NCI-H446 treated with DMSO at 0.1 percent for 48 hours (cell line): ENCODE data around the gene MTX1.

Experiments
- DNase-seq: peaks from one replicate; lab custom pipeline; 2025; lab: John Stamatoyannopoulos, UW

The MTX1 gene

DNA sequence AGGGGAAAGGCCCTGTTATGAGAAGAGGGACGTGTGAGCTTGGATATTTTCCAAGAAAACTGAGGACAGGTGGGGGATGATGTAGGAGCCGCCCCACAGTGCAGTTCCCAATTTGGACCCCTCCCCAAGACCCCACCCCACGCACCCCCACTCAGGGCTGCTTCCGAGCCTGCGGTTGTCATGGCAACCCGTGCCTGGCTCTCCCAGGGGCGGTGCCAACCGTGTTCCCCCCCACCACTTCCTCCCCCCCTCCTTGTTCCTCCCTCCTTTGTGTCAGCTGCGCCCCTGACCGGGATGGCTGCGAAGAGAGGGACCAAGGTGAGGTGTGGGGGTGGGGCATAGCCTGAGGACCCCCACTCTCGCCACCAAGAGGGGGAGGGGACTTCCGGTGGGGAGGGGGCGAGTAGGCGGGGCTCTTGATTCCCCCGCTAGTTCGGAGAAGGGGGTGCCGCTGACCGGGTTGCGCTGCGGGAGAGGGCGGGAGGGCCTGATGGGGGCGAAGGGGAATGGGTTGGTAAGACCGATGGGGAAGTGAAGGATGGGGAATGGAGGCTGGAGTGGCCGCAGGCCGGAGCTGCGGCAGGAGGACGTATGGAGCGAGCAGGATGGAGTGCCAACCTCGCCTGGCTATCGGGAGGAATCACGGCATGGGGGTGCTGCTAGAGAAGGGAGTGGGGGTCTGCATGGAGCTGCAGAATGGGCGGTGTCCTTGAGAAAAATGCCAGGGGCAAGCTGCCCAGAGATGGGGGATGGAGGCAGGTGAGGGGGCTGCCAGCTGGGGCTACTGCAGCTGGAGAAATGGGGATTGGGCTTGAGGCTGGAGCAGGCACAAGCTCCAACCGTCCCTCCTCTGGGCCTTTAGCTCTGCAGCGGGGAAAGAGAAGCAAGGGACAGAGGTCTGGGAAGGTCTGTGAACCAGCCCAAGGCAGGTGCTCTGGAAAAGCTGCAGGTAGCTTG is 33.9 kb upstream of the MTX1 start:
- peak; percentile 12 for DNase-seq

DNA sequence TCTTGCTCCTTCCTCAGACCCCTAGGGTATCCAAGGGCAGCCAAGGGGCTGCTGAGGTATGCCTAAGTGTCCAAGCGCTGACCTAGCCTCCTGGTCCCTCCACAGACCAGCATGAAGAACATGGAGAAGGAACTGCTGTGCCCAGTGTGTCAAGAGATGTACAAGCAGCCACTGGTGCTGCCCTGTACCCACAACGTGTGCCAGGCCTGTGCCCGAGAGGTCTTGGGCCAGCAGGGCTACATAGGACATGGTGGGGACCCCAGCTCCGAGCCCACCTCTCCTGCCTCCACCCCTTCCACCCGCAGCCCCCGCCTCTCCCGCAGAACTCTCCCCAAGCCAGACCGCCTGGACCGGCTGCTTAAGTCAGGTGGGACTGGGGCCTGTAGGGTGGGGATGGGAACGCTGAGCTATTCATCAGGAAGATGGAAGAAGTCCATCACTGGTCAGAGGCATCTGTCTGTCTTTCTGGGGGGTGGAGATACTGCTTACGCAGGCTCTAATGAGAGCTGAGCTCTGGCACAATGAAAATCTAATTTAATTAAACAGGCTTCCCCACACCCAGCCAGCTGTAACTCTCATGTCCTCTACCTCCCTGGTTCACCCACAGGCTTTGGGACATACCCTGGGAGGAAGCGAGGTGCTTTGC is 33.1 kb upstream of the MTX1 start:
- no peak for DNase-seq

DNA sequence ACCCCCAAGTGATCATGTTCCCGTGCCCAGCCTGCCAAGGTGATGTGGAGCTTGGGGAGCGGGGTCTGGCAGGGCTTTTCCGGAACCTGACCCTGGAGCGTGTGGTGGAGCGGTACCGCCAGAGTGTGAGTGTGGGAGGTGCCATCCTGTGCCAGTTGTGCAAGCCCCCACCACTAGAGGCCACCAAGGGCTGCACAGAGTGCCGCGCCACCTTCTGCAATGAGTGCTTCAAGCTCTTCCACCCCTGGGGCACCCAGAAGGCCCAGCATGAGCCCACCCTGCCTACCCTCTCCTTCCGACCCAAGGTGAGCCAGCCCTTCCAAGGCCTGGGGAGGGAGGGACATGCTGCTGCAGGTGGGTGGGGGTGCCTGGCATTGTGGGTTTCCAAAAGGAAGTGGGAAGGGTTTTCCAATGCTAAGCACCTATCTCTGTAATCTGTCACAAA is 32.5 kb upstream of the MTX1 start:
- DNase-seq: no peak

DNA sequence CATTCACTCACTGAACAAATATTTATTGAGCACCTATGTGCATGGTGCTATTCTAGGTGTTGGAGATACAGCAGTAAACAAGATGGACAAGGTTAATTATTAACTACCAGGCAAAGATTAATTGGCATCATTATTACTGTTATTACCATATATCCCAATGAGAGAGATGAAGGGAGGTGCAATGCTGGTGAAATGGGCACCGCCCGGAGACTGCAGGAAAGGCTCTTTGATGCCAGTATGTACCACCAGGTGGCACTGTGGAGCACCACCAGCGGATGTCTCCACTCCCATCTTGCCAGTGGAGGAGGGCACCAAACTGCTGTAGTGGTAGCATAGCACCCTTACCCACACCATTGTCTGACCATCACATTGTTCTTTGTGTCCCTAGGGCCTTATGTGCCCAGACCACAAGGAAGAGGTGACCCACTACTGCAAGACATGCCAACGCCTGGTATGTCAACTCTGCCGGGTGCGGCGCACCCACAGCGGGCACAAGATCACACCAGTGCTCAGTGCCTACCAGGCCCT is 31.9 kb upstream of the MTX1 start:
- DNase-seq: peak; percentile 44

DNA sequence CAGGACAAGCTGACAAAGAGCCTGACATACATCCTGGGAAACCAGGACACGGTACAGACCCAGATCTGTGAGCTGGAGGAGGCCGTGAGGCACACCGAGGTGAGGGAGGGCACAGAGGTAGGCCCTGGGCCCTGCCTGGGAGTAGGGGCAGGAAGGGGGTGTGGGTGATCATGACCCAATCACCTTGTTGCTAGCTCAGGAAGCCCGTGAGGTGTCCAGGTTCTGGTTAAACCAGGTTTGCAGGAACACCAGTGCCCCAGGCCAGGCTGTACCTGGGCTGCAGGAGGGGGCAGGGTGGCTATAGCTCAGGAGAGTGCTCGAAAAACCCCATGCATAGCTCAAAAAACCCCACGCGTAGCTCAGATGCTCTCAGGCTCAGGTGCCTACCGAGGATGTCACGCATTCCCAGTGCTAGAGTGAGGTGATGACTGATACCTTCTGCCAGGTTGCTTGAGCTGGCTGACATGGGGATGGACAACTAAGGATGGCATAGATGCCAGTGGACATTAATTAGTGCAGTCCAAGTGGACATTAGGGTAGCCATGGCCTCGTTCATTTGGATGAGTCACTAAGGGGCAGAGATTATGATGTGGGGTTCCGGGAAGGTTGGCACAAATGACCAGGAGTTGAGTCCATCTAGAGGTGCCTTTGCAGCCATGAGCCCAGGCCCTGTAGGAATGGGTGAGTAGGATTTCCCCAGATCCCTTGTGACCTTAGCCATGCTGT is 31.1 kb upstream of the MTX1 start:
- DNase-seq: no peak

DNA sequence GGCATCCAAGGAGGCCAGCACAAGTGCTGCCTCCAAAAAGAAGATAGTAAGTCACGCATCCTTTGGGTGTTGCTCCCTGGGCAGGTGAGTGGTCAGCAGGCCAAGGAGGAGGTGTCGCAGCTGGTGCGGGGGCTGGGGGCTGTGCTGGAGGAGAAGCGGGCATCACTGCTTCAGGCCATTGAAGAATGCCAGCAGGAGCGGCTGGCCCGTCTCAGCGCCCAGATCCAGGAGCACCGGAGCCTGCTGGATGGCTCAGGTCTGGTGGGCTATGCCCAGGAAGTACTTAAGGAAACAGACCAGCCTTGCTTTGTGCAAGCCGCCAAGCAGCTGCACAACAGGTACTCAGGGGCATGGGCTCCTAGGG is 30.6 kb upstream of the MTX1 start:
- DNase-seq: no peak

DNA sequence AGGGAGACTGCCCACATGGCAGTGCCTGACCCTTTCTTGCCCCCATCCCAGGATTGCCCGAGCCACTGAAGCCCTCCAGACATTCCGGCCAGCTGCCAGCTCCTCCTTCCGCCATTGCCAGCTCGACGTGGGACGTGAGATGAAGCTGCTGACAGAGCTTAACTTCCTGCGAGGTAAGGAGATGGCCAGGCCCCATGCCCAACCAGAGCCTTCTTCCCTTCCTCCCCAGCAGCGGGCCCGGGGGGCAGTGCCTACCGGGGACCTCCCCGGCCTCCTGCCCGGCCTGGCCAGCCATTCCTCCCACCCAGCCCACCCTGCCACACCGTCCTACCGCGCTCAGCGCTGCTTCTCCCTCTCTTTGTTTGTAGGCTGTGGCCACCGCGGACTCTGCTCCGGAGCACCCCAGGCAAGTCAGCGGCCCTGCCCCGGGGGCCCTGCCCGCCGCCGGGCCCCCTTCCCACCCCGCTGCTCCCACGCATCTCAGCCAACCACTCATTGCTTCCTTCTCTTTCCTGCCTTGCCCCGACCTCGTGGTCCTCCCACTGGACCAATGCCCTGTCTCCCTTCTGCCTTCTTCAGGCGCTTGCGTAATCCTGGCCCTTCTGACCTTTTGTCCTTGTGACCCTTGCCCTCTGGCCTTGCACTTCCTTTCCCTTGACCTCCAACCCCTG is 29.9 kb upstream of the MTX1 start:
- no peak for DNase-seq

DNA sequence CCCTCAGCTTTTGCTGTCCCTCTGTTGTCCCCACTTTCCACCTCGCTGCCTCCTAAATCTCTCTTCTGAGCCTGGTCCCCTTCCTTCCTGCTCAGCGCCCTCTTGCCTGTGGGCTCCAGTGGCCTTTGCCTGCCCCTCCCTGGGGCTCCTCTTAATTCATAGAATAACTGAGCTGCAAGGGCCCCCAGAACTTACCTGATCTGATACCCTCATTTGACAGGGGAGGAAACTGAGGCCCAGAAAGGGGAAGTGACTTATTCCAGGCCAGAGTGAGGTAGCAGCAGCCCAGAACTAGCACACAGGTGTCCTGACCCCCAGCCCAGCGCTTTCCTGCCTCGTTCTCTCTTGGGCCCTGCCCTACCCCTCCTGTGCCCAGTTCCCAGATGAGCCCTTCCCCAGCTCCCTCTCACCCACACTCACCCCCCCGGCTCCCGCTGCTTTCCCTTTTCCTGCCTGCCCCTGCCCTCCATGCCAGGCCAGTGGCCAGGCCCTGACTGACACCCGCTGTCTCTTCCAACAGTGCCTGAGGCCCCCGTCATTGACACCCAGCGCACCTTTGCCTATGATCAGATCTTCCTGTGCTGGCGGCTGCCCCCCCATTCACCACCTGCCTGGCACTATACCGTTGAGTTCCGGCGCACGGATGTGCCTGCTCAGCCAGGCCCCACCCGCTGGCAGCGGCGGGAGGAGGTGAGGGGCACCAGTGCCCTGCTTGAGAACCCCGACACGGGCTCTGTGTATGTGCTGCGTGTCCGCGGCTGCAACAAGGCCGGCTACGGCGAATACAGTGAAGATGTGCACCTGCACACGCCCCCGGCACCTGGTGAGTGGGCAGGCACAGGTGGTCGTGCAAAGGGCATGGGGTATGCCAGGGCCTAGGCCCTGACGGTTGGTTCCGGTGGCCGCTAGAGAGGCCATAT is 29.1 kb upstream of the MTX1 start:
- no peak for DNase-seq

DNA sequence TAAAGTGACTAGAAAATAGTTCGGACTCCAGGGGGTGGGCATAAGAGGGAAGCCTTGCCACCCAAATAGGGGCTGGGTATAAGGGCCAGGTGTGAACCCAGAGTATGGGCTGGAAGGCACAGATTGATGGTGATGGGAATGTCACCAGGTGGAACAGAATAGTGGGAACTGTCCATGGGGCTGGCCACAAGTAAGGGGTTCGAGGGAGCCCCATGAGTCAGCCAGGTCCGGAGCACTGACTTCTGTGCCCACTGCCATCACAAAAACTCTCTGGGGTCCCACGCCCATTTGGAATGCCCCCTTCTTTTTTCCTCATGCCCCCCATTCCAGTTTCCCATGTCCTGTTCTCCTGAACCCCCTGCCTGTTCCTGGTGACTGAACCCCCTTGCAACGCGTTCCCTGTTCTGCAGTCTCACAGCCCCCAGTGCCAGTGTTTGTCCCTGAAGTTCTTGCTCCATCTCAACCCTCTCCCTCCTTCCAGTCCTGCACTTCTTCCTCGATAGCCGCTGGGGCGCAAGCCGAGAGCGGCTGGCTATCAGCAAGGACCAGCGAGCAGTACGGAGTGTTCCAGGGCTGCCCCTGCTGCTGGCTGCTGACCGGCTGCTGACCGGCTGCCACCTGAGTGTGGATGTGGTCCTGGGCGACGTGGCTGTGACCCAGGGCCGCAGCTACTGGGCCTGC is 27.0 kb upstream of the MTX1 start:
- no peak for DNase-seq

DNA sequence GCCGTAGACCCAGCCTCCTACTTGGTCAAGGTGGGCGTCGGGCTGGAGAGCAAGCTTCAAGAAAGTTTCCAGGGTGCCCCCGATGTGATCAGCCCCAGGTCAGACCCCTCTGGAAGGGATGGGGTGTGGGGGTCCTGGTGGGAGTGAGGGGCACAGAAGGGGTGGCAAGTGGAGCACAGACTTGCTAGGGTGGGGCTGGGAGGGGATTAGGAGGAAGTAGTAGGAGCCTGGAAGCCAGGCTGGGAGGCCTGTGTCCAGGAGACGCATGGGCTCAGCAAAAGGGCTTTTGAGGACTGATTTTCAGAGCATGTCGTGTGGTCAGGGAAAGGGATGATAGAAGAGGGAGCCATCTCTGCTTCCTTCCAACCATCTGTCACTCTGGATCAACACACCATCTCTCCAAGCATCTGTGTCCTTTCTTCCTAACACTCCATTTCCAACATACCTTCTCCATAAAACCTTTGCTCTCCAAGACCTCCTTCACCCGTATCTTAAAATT is 26.4 kb upstream of the MTX1 start:
- DNase-seq: no peak

DNA sequence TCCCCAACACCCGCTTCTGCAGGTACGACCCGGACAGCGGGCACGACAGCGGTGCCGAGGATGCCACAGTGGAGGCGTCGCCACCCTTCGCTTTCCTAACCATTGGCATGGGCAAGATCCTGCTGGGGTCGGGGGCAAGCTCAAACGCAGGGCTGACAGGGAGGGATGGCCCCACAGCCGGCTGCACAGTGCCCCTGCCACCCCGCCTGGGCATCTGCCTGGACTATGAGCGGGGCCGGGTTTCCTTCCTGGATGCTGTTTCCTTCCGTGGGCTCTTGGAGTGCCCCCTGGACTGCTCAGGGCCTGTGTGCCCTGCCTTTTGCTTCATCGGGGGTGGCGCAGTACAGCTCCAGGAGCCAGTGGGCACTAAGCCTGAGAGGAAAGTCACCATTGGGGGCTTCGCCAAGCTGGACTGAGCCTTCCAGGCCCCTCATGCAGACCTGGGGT is 24.7 kb upstream of the MTX1 start:
- DNase-seq: no peak

DNA sequence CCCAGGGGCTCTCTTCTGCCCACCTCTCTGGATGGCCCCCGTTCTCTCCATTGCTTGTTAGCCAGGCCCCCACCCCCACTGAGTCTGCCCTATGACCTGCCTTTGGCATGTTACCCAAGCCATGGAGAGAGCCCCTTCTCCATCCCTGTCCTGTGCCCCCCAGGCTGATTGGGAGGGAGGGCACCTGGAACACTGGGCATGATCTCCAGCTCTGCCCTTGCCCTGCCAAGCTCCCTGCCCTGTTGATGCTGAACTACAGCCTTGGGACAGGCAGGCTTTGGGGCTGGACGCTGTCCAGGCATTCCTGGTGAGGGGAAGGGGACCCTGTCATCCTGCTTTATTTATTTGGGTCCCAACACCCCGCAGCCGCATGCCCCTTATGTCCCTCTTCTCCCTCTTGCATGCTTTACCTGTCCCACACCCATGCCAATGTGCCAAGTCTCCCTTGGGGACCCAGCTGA is 24.1 kb upstream of the MTX1 start:
- no peak for DNase-seq

DNA sequence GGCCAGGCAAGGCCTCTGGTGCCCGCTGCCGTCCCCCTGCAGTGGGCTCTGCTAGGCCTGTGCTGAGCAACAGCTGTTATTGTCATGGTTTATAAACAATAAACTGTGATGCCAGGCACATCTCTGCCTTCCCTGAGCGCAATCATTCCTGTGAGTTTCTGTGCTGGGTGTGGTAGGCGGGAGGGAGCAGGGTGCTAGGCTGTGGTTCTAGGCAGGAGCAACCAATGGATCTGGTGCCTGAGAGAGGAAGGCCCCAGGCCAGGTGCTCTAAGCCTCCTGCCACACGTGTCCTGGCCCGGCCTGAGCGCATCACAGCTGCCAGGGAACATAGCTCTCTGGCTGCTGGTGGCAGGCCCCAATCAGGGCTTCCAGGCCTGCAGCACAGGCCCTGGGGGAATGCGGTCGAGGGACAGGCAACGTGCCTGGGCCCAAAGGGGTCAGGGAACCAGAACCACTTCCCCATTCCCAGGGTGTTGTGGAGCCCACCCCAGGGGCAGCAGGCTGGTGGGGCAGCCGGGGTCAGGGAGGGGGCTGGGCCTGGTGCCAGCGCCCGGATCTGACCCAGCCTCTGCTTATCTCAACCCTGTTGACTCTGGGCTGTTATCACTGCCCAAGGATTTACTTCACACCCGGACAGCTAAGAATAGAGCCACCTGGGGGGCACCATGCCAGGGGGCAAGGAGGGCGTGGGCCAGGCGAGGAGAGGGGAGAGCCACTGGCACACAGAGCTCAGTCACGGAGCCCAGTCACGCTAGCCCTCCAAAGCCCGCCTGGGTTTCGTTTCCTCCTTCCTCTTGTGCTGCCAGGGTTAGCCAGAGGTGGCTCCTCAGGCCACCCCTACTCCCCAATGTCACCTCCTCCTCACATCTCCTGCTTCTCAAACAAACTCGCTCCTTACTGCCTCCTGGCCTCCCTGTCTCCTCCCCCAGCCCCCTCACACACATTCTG is 23.4 kb upstream of the MTX1 start:
- DNase-seq: no peak

DNA sequence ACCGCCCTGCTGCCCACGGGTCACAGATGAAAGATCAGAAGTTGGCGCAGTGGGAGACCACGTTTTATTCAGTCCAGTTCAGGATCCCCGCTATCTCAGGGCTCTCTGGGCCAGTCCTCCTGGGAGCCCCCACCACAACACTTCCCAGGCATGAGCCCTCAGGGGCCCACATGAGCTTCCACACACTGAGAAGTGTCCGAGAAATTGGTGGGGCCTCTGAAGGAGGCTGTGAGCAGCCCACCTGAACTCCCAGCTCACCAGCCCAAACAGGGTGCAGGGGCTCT is 22.8 kb upstream of the MTX1 start:
- no peak for DNase-seq

DNA sequence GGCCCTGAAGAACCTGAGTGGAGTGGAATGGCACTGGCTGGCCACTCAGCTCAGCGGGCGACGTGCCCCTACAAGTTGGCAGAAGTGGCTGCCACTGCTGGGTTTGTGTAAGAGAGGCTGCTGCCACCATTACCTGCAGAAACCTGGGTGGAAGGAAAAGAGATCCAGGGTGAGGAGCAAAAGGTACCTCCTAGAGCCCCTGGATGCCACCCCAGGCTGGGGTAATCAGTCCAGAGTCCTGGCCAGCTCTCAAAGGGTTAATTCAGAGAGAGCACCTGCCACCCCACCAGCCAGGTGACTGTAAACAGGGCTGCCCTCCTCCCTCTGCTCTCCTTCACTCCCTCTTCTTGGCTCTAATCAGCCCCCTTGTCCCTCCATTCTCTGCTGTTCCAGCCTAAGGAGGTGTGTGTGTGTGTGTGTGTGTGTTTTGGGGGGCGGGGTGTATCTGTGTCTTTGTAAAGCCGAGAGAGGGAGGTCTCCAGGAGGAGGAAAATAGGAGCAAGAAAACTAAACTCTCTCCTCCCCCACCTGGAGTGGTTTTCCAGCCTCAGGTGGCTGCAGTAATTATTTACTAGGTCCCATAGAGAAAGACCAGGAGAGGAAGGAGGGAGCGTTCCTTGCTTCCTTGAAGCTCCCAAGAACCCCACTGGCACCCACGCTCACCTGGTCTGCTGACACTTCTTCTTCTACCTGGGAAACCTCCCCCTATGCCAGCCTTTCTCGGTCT is 22.3 kb upstream of the MTX1 start:
- no peak for DNase-seq

DNA sequence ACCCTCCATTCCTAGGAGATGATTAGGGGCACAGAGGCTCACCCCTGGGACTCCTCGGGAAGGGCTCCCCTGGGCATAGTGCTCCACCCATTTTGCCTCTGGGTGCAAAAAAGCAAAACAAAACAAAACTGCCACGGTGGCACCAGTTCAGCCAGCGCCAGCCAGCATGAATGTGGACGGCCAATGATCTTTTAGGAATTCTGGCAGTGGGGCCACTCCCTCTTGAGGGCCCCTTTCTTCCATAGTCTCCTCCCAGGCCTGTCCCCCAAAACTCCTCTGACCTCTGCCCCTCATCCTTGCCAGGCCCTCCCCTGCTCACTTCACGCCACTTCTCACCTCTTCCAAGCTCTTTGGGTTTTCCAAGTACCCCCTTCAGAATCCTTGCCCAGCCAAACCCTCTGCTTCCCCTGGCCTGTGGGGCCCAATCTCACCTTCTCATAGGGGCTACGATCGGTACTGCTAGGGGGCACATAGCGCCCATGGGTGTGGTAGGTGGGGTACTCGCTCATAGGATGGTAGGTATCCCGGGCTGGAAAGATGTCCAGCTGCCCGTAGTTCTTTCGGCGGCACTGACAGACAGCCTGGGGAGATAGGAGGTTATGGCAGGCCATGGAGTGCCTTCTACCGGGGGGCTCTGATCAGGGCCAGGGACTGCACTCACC is 21.6 kb upstream of the MTX1 start:
- DNase-seq: no peak

DNA sequence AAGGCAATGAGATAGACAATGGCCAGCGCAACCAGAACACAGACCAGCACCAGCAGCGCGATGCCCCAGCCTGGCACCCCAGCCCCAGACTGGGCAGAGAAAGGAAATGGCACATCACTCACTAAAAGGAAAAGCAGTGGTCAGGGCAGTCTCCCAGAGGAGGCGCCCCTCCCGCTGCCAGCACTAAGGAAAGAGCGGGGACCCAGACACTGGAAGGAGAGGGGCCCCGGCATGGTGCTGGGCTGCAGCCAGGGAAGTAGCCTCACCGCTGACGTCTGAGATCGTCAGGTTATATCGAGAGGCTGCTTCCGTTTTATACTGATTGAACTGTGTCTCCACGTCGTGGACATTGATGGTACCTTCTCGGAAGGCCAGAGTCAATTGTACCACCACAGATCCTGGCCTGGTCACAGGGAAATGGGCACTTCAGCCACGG is 21.0 kb upstream of the MTX1 start:
- no peak for DNase-seq

DNA sequence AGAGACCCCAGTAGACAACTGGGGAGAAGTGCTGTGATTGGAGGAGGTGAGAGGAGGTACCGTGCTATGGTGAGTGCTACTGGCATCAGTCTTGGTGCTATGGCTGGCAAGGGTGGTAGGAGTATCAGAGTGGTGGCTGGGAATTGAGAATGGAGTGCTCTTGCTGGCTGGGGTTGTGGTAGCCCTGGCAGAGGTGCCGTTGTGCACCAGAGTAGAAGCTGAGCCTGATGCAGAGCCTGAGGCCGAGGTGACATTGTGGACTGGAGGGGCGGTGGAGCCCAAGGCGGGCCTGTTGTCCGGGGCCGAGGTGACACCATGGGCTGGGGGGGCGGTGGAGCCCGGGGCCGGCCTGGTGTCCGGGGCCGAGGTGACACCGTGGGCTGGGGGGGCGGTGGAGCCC is 20.2 kb upstream of the MTX1 start:
- no peak for DNase-seq
